HG03097 (cell line): ENCODE results near the gene TMEM98.
"Not testable (repeated sequence)": the region's sequence is repeated elsewhere in the genome, so short reads cannot be mapped to it uniquely, and the experiment has no call there.

Experiments
- ATAC-seq: cut with Tn5 transposase; IDR thresholded peaks from one replicate; pipeline ENCODE4 v1.9.1; 2021; ENCODE audit not compliant: unreplicated experiment, low FRiP score

Gene TMEM98

DNA sequence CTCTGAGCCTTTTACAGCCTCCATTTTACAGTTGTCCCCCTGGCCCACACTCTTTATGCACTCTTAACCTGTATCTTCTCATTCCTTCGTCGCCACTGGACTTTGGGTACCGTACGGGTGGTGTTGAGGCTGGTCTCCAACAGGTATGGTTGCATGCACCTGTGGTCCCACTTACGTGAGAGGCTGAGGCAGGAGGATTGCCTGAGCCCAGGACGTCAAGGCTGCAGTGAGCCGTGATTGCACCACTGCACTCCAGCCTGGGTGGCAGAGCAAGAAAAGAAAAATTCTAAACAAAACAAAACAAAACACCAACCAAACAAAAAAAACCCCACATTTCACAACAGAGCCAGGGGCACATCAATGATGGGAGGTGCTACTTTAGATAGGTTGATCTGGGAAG is 14.4 kb upstream of the TMEM98 start:
- no peak for ATAC-seq

DNA sequence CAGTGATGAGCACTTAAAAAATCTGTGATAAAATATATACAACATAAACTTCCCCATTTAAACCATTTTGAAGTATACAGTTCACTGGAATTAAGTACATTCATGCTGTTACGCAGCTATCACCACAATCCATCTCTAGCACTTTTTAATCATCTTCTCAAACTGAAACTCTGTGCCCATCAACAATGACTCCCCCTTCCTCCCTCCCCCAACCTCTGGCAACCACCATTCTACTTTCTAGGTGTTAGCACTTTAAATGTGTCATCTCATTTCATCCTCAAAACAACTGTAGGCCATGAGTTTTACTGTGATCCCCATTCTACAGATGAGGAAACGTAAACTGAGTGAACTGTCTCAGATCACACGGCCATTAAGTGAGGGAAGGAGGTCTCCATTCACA is 13.8 kb upstream of the TMEM98 start:
- no peak for ATAC-seq

DNA sequence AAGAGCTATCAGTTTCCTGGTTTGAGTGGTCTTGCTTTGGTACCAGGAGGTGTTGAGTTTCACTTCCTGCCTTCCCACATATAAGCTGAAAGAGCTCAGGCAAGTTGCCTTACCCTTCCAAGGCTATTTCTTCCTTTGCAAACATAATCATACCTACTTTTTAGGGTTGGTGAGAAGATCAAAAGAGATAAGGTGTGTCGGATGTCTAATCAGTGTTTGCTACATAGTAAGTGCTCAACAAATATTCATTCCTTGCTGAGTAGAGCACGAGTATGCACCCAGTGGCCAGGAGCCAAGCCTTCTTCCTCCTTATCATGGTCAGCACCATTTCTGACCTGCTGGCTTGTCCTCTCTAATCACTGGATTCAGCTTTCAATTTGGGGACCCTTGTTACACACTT is 12.7 kb upstream of the TMEM98 start:
- no peak for ATAC-seq

DNA sequence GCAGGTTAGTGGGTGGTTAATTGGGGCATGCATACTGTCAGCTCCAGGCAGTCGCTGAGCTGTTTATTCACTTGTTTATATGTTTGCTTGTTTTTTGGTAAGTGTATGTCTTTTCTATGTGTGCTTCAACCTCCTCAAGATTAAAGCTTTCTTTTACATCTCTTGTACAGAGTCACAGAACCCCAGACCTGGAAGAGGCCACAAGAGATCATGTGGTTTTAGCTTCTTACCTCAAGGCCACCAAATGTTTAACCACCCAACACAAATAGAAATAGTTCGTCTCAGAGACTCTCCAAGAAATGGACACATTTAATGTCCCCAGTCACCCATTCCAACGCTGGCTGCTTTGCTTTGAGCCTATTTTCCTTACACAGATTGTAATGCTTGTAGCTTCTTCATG is 11.8 kb upstream of the TMEM98 start:
- ATAC-seq = no peak

DNA sequence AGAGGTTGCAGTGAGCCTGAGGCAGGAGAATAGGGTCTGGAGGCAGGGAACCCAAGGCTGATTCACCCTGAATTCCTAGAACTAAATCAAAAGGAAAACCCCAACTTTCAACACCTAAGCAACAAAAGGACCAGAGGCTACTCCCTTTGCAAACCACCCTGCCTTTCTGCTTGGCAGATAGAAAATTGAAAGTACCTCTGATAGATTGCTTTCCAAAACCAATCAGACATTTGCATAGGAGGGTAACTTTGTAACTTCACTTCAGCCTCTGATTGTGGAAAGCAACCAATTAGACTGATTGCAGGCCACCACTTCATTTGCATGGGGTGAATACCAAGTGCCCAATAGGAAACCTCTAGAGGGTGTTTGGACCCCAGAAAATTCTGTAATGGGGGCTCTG is 10.9 kb upstream of the TMEM98 start:
- ATAC-seq = no peak

DNA sequence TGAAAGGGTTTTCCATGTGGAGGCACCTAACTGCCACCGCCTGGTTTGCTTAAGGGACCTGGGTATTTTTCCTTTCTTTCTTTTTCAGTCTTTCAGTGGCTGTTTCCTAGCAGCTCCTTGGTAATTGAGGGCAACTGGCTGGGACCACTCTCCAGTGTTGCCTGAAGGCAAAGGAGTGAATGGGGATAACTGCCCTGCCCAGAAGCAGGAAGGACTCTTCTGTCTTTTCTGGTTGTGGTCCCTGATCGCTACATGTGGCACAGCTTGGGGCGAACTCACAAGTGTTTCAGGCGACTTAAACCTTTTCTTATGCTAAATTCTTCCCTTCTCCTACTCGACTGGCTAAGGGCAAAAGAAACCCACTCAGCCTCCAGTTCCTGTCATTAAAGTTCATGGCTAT is 10.1 kb upstream of the TMEM98 start:
- no peak for ATAC-seq

DNA sequence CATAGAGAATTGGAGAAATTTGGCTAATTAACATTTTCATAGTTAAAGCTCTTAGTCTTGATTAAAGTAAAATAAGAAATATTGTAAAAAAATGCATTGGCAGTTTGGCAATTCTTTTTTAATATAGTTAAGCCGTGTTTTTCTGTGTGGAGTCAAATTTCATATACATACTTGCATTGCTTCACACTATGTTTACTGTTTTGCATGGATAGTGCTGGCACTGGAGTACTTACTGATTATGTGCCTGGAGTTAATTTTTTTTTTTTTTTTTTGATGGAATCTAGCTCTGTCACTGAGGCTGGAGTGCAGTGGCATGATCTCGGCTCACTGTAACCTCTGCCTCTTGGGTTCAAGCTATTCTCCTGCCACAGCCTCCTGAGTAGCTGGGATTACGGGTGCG is 8.1 kb upstream of the TMEM98 start:
- not testable (repeated sequence) for ATAC-seq

DNA sequence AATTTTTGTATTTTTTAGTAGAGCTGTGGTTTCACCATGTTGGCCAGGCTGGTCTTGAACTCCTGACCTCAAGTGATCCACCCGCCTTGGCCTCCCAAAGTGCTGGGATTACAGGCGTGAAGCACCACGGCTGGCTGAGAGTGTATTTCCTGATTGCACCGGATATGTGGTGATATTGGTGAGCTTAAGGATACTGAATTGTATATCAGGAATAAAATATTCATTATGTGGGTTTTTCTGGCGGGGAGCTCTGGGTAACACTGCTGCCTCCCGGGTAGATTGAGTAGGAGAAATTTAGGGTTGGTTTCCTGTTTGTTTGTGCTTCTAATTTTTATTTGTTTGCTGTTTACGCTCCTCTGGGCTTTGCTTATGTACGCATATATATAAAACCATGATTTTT is 7.7 kb upstream of the TMEM98 start:
- ATAC-seq = no peak

DNA sequence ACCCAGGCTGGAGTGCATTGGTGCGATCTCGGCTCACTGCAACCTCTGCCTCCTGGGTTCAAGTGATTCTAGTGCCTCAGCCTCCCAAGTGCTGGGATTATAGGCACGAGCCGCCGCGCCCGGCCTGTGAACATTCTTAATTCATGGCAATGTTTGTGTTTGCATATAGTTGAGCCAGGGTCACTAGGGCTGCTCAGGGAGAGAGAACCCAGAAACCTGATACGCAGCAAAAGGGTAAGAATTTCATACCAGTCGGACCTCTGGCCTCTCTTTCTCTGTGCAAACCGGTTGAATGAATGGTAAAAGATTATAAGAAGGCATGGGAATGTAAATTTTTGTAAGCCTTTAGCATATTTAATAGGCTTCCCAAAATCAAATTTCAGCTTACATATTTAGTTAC is 6.9 kb upstream of the TMEM98 start:
- ATAC-seq = no peak

DNA sequence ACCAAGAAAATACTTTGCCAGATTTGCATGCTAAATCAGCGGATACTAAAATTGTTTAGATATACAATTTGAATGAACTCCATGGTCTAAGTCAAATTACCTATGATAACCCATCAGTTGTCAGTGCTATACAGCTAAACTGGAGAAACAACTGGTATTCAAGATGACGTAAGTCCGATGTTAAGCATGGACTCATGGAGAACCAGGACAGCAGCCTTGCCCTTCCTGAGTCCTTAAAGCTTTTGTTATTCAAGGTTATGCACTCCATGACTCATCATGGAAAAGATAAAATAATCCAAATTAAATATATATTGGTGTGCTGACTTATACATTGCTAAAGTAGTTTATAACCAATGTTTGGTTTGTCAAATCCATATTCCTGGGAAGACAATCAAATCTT is 4.0 kb upstream of the TMEM98 start:
- ATAC-seq = not testable (repeated sequence)

DNA sequence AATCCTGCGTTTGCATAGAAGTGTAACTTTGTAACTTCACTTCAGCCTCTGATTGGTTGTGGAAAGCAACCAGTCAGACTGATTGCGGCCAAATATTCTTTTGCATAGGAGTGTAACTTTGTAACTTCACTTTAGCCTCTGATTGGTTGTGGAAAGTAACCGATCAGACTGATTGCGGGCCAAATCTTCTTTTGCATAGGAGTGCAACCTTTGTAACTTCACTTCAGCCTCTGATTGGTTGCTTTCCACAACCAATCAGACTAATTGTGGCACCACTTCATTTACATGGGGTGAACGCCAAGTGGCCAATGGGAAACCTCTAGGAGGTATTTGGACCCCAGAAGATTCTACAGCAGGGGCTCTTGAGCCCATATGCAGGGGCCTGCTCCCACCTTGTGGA is 1.8 kb upstream of the TMEM98 start:
- no peak for ATAC-seq

DNA sequence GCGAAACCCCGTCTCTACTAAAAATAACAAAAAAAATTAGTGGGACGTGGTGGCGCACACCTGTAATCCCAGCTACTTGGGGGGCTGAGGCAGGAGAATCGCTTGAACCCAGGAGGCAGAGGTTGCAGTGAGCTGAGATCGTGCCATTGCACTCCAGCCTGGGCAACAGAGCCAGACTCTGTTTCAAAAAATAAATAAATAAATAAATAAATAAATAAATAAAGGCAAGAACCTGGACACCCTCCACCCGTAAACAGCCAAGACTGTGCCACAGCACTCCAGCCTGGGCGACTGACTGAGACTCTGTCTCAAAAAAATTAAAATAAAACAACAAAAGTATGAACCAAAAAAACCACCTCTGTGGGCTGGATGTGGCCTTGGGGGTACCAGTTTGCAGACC is 1.2 kb upstream of the TMEM98 start:
- not testable (repeated sequence) for ATAC-seq

DNA sequence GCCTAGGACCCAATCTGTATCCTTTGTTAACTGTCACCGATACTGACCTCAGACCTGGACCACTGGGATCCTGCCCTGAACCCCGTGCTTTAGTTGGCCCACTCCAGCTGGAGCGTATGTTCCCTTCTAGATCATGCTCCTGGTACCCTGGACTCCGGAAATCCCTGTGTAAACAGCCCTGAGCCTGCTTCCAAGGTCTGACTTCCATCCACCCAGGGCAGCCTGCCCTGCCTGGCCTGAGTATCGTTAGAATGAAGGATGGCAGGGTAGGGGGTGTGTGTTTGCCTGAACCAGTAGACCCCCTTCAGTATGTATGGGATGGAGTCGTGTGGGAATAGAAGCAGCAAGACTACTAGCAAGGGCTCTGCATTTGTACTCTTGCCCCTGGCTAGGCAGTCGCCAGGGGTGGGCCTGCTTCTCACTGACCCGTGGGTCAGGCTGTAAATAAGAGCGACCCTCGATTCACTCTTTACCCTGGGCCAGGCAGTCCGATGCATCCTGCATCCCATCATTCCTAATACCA is 691 bp upstream of the TMEM98 start:
- ATAC-seq = no peak

DNA sequence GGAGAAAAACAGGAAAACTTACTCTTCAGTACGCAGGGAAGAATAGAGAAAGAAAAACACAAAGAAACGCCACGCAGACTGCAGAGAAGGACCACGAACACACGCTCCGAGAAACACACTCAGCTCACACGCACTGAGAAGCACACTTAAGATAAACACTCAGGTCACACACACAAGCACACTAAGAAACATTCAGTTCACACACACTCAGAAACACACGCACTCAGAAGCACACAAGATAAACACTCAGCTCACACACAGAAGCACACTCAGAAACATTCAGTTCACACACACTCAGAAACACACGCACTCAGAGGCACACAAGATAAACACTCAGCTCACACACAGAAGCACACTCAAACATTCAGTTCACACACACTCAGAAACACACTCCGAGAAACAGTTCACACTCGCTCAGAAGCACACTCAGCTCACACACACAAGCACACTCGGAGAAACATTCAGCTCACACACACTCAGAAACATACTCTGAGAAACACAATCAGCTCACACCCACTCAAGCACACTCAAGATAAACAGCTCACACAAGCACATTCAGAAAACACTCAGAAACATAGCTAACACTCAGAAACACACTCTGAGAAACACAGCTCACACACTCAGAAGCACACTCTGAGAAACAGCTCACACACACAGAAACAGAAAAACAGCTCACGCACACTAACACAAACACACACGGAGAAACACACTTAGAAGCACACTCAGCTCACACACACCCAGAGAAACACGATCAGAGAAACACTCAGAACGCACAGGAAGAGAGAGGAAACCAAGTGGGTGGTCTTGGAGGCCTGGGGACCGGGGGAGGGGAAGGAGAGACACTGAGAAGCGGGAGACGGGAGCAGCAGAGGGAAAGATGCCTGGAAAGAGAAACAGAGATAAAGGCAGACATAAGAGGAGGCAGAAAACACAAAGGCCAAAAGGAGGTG is 908 bp downstream of the TMEM98 start:
- no peak for ATAC-seq

DNA sequence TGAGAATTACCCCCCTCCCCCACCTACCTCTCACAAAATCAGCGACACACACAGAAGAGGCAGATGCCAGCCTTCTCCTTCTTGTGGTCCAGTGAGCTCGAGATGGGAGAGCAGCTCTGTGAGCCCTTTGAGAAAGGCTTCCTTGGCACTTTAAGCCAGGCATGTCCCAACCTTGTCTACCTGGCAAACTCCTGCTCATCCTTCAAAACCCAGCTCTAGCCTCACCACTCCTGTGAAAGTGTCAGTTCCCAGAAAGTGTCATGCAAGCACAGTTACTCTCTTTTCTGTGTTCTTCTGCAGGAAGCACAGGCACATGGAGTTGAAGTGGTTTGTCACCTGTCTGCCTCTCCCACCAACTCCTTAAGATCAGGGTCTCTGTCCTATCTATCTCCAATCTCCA is 1.6 kb downstream of the TMEM98 start:
- no peak for ATAC-seq

DNA sequence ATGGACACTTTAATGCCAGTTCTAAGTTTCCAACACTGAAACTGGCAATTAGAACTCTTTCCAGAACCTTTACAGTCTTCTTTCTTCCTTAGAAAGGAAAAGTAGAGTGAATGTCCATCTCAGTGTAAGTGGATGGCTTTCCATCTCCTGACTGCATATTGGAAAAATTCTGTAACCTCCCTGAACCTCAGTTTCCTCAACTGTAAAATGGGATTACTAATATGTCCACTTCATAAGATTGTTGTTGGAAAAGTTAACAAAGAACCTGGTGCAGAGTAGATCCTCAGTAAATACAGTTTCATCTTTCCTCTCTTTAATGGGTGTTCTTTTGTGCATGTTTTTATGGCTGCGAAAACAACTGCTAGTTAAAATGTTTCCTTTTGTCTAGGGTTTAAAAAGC is 2.6 kb downstream of the TMEM98 start:
- ATAC-seq = no peak

DNA sequence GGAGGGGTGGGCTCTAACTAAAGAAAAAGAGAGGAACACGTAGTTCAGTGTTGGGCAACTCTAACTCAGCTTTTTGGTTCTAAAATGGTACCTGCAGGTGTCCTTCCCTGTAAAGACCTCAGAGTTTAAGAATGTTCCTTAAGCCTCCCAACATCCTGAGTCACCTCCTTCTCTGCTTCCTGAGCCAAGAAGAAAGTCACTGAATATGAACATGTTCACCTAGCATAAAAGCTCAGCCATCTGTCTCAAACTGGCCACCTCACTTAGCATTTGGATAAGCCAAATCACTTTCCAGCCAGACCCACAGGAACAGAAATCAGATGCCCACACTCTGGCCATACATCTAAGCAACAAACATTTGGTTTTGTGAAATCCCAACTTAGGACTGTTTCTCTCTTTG is 3.7 kb downstream of the TMEM98 start:
- no peak for ATAC-seq

DNA sequence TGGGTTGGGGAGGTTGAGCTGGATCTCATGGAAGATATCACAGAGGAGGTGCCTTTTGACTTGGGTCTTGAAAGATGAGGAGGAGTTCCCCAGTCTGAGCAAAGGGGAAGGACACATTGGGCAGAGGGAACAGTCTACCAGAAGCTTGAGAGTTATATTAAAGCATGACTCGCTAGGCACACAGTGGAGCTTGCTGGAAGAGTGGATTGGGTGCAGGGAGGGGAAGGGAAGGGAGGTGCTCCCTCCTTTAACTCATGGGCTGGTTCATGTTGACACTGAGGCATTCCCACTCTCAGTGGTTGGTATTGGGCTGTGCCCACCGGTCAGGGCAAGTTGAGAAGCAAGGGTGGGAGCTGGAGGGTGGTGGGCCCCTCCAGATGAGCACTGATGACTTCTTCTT is 5.9 kb downstream of the TMEM98 start:
- ATAC-seq = no peak

DNA sequence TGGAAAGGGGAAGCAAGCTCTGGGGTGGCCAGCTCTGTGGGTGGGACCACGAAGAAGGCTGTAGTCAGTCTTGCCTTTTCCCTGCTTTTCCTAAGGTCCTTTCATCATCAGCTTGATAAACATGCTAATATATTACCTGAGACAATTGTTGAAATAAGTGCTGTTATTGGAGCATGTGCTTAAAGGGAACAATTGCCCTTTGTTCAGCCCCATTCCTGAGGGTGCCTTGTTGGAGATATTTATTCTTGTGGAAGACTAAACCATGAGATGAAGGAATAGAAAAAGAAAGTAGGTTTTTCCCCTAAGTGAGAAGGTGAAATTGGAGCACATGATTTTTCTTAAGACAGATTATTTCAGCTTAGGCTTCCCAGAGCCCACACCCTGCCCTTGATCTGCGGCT is 7.8 kb downstream of the TMEM98 start:
- ATAC-seq = no peak

DNA sequence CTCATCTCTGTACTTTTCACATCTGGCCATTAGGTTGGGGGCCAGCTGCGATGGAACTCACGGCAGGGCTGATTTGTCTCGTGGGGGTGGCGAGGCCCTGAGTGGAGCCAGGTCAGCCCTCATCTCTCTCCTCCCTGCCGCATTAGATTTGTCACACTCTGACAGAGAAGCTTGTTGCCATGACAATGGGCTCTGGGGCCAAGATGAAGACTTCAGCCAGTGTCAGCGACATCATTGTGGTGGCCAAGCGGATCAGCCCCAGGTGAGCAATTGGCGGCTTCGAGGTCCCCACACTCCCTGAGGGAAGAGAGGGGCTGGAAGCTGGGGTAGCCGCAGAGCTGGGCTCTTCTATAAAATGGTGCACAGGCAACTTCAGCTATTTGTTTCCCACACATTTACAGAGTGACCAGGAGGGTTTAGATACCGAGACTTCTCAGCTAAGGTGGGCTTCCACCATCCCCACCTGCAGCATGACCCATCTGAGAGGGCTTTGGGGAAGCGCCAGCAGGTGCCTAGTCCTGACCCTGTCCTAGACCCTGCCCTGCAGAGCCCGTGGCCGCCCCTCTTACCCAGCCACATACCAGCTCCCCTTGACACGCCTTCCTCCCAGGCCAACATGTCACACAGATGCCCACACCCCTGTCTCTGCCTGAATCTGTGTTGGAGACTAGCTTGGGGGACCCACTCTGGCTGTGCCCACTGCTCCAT is 8.4 kb downstream of the TMEM98 start:
- ATAC-seq = no peak

DNA sequence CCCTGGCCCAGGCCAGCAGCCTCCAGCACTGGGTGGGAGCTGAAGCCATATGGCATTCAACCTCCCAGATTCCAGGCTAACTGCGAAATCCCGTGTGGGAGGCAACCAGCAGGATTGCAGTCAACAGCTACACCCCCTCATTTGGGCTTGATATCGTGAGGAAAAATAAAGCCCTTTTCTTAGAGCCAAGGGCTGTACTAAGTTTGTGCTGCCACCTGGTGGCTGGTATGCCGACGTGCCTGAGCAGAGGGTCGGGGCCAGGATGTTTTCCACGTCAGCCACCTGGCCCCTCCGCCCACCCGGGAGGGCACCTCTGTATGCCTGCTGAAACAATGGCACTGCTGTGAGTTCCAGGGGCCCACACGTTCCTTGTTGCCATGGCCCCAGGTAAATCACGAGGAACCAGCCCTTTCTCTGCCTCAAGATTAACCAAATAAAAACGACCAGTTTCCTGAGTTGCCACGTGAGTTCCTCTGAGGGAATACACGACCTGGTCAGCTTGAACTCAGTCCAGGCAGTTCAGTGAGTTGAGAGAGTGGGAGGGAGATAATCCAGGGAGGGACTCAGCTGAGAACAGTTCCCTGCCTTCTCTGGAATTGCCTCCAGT is 9.0 kb downstream of the TMEM98 start:
- no peak for ATAC-seq
